Glomerular visceral epithelial cell (primary cell): Measurements from ENCODE around the gene AKAP1.
A peak's percentile ranks its signal among the peaks of the same experiment; 100 is the strongest.

Experiments
- DNase-seq: peaks from one replicate; pipeline ENCODE4 v3.0.0-alpha.2; 2016; ENCODE audit errors: extremely low spot score

Gene AKAP1

GRCh38 chr17:57084802-57085447 is at the start of gene AKAP1:
AKAP1 (plus strand) TSS chr17:57085246; CDS start chr17:57105465, 20,219 bp downstream.
- peak; percentile 96 for DNase-seq

GRCh38 chr17:57035971-57036481 is 49.0 kb upstream of the AKAP1 start:
- no peak for DNase-seq

GRCh38 chr17:57037411-57037810 is 47.6 kb upstream of the AKAP1 start:
- no peak for DNase-seq

- no peak for DNase-seq
Measured at GRCh38 chr17:57038486-57038885, 46.6 kb upstream of the AKAP1 start.

- no peak for DNase-seq
Measured at GRCh38 chr17:57040571-57040970, 44.5 kb upstream of the AKAP1 start.

GRCh38 chr17:57043276-57043675 is 41.8 kb upstream of the AKAP1 start:
- no peak for DNase-seq

GRCh38 chr17:57044976-57045867 is 39.8 kb upstream of the AKAP1 start:
- DNase-seq, result no peak

- peak; percentile 38 for DNase-seq
Measured at GRCh38 chr17:57045868-57046704, 39.0 kb upstream of the AKAP1 start.

- no peak for DNase-seq
Measured at GRCh38 chr17:57046749-57047148, 38.3 kb upstream of the AKAP1 start.

- no peak for DNase-seq
Measured at GRCh38 chr17:57048096-57048495, 37.0 kb upstream of the AKAP1 start.

- no peak for DNase-seq
Measured at GRCh38 chr17:57050306-57050705, 34.7 kb upstream of the AKAP1 start.

- DNase-seq, result no peak
Measured at GRCh38 chr17:57051886-57052361, 33.1 kb upstream of the AKAP1 start.

- no peak for DNase-seq
Measured at GRCh38 chr17:57062865-57063264, 22.2 kb upstream of the AKAP1 start.

GRCh38 chr17:57067162-57067561 is 17.9 kb upstream of the AKAP1 start:
- no peak for DNase-seq

GRCh38 chr17:57067781-57068180 is 17.3 kb upstream of the AKAP1 start:
- no peak for DNase-seq

- no peak for DNase-seq
Measured at GRCh38 chr17:57068222-57068658, 16.8 kb upstream of the AKAP1 start.

- DNase-seq, result no peak
Measured at GRCh38 chr17:57068707-57069106, 16.3 kb upstream of the AKAP1 start.

GRCh38 chr17:57071991-57072944 is 12.8 kb upstream of the AKAP1 start:
- DNase-seq, result no peak

- no peak for DNase-seq
Measured at GRCh38 chr17:57073626-57074025, 11.4 kb upstream of the AKAP1 start.

- no peak for DNase-seq
Measured at GRCh38 chr17:57075193-57075592, 9.9 kb upstream of the AKAP1 start.

GRCh38 chr17:57075785-57076184 is 9.3 kb upstream of the AKAP1 start:
- no peak for DNase-seq
